ENCODE measurements around the gene OSBP2.

The OSBP2 gene

DNA sequence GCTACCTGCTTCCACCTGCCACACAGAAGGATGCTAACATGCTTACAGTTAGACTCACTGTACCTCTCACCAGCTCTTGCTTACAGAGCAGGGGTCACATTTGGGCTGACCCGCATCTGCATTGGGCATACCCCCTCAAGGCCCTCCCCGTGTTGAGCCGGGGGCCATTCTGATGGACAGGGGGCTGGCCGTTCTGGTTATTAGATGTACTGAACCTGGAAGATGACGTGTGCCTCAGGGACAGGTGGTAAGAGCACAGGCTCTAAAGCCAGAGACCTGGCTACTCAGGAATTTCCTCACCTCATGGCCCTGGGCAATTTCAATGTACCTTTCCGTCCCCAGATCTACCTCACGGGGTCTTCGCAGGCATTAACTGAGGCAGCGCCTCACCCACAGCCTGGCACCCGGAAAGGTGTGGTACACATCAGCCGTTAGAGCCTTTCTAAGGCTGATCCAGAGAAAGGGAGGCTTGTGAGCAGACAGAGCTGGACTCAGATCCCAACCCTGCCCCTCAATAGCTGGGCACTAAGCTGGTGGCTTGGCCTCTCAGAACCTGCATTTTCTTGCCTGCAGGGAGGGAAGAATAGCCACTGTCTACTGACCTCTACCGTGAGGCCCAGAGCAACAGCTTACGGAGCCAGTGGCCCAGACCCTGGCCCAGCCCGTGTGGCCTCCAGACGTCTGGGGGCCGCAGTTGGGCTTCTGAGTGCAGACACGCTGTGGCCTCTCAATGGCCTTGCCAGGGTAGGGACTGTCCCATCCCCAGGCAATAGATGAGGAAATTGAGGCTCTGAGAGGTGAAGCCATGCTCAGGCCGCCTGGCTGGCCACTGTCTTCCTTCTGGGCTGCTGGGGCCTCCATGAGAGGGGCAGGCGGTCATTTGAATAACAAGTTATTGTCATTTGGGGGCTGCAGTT lies 173.3 kb downstream of the OSBP2 start:
- FAIRE-seq (no peak), DNase-seq (ENCODE audit: insufficient read length, low spot score) (no peak)
- TF ChIP-seq, protein P1, sequence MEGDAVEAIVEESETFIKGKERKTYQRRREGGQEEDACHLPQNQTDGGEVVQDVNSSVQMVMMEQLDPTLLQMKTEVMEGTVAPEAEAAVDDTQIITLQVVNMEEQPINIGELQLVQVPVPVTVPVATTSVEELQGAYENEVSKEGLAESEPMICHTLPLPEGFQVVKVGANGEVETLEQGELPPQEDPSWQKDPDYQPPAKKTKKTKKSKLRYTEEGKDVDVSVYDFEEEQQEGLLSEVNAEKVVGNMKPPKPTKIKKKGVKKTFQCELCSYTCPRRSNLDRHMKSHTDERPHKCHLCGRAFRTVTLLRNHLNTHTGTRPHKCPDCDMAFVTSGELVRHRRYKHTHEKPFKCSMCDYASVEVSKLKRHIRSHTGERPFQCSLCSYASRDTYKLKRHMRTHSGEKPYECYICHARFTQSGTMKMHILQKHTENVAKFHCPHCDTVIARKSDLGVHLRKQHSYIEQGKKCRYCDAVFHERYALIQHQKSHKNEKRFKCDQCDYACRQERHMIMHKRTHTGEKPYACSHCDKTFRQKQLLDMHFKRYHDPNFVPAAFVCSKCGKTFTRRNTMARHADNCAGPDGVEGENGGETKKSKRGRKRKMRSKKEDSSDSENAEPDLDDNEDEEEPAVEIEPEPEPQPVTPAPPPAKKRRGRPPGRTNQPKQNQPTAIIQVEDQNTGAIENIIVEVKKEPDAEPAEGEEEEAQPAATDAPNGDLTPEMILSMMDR (IDR thresholded peaks at IDR 0.05; ENCODE audit: insufficient read depth, missing control alignments) = no peak

- FAIRE-seq (no peak), DNase-seq (ENCODE audit: insufficient read length, low spot score) (no peak)
- TF ChIP-seq, protein P1 (IDR thresholded peaks at IDR 0.05; ENCODE audit: insufficient read depth, missing control alignments) = no peak
Measured at GRCh38 chr22:30868663-30869385, 174.2 kb downstream of the OSBP2 start.

DNA sequence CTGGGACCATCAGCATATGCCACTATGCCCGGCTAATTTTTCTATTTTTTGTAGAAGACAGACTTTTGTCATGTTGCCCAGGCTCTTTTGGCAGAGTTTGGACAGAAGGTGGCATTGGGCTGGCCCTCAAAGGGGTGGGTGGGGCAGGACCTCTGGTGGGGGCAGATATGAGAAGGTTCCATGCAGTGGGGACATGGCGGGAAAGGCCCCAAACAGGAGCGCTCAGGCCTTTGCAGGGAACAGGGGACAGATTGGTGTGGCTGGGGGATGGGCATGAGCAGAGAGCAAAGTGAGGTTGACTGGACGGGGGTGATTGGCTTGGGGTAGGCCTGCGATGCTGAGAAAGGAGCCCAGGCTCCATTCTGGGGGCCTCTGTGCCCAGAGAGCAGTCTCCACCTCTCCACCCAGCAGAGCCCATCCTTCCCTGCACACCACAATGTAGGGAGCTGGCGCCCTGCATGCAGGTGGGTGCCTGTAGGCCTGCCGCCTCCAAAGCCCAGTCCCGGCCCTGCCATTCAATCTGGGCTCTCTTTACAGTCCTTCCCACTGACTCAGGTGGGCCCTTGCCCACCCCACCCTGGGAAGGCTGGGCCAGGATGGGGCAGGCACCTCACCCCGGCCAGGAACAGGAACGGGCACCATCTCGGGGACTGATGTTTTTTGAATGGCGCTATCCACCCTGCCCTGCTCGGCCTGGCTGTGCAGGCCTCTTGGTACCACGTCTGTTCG lies 175.2 kb downstream of the OSBP2 start:
- no peak for FAIRE-seq
- DNase-seq (ENCODE audit: insufficient read length, low spot score) = no peak
- TF ChIP-seq, protein P1 (IDR thresholded peaks at IDR 0.05; ENCODE audit: insufficient read depth, missing control alignments) = no peak

- DNase-seq (ENCODE audit: insufficient read length, low spot score) = no peak
- FAIRE-seq = no peak
- TF ChIP-seq, protein P1 (IDR thresholded peaks at IDR 0.05; ENCODE audit: insufficient read depth, missing control alignments) = no peak
Measured at GRCh38 chr22:30870451-30871345, 176.0 kb downstream of the OSBP2 start.

DNA sequence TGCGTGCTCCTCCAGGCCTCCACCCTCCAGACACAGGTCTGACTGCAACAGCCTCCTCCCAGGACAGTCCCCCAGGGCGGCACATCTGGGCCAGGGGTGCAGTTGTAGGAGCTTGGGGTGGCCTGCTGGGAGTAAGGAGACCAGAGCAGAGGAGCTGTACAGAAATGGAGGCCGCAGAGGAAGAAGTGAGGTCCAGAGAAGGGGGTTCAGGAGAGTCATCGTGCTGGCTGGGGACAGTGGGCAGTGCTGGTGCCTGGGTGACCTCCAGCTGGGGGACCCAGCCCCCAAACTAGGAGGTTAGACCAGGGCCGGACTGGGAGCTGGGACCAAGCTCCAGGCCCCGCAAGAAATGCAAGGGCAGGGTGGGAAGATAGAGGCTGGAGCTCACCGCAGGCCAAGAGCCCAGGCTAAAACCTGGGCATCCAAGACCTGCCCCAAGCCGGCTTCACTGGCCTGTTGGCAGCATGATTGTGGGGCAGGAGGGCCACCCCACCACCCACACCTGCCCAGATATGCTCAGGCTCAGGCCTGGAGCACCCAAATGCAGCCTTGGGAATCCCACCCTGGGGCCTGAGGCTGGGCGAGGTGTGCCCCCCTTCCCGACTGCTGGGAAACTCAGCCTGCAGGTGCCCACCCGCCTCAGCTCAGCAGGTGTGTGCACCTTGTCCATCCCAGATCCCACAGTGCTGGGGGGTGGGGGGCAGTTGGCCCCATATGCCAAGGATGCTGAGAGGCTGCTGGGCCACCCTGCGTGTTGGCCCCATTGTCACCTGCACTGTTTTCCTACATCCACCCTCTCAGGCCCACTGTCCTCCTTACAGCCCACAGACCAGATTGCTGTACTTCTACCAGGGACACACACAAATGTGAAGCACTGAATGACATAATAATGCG lies 177.0 kb downstream of the OSBP2 start:
- FAIRE-seq (no peak), DNase-seq (ENCODE audit: insufficient read length, low spot score) (no peak)
- TF ChIP-seq, protein P1 (IDR thresholded peaks at IDR 0.05; ENCODE audit: insufficient read depth, missing control alignments) = no peak
